H9 (cell line): ENCODE results near the gene MED9. TPM values are rescaled to one million over a fixed set of nuclear protein-coding genes. Genes with fewer than 3 reads are reported as not detected.

Experiments used
- DNase-seq: peaks from one replicate; pipeline ENCODE4 v3.0.0-alpha.2; 2017
- H2AFZ ChIP-seq: one replicate; pipeline ENCODE4 v1.6.1; 2013; ENCODE audit warnings: mild to moderate bottlenecking, low read length, control low read depth, moderate library complexity
- H2AK5ac ChIP-seq: 2 replicates; pipeline ENCODE4 v1.6.1; 2013; ENCODE audit warnings: low read length, control low read depth, mixed read lengths; ENCODE audit not compliant: insufficient read length
- H2BK120ac ChIP-seq: one replicate; pipeline ENCODE4 v1.6.1; 2013; ENCODE audit warnings: low read depth, mild to moderate bottlenecking, low read length, control low read depth, inconsistent platforms; ENCODE audit not compliant: poor library complexity, severe bottlenecking
- H2BK12ac ChIP-seq: 2 replicates; pipeline ENCODE4 v1.6.1; 2013; ENCODE audit warnings: low read length, control low read depth, mixed read lengths, low read depth; ENCODE audit not compliant: insufficient read length
- H2BK15ac ChIP-seq: 2 replicates; pipeline ENCODE4 v1.6.1; 2013; ENCODE audit warnings: low read depth, low read length, control low read depth
- H2BK20ac ChIP-seq: one replicate; pipeline ENCODE4 v1.6.1; 2013; ENCODE audit warnings: low read depth, mild to moderate bottlenecking, low read length, control low read depth, inconsistent platforms; ENCODE audit not compliant: poor library complexity, severe bottlenecking
- H2BK5ac ChIP-seq: 2 replicates; pipeline ENCODE4 v1.6.1; 2013; ENCODE audit warnings: low read length, control low read depth, mixed read lengths; ENCODE audit not compliant: insufficient read length
- H3K14ac ChIP-seq: 2 replicates; pipeline ENCODE4 v1.6.1; 2013; ENCODE audit warnings: low read length, control low read depth; ENCODE audit not compliant: insufficient read depth
- H3K18ac ChIP-seq: 2 replicates; pipeline ENCODE4 v1.6.1; 2013; ENCODE audit warnings: low read depth, mild to moderate bottlenecking, mixed read lengths, low read length, control low read depth; ENCODE audit not compliant: insufficient read length
- H3K23ac ChIP-seq: 2 replicates; pipeline ENCODE4 v1.6.1; 2013; ENCODE audit warnings: low read length, control low read depth, mixed read lengths, low read depth; ENCODE audit not compliant: insufficient read length
- H3K23me2 ChIP-seq: 2 replicates; pipeline ENCODE4 v1.6.1; 2013; ENCODE audit warnings: low read depth, mild to moderate bottlenecking, mixed read lengths, low read length, control low read depth; ENCODE audit not compliant: insufficient read length, poor library complexity, severe bottlenecking
- H3K27ac ChIP-seq: 2 replicates; pipeline ENCODE4 v1.5.1; 2013; ENCODE audit warnings: low read length, control low read depth, mixed read lengths, low read depth; ENCODE audit not compliant: insufficient read length
- H3K27me3 ChIP-seq: 2 replicates; pipeline ENCODE4 v1.6.1; 2013; ENCODE audit warnings: low read length, control low read depth, inconsistent platforms; ENCODE audit not compliant: insufficient read depth
- H3K4ac ChIP-seq: 2 replicates; pipeline ENCODE4 v1.6.1; 2013; ENCODE audit warnings: low read depth, mild to moderate bottlenecking, control low read depth, inconsistent platforms, low read length, moderate library complexity
- H3K4me1 ChIP-seq: 2 replicates; pipeline ENCODE4 v1.6.1; 2013; ENCODE audit warnings: low read length, control low read depth, inconsistent platforms; ENCODE audit not compliant: insufficient read depth
- H3K4me2 ChIP-seq: 2 replicates; pipeline ENCODE4 v1.6.1; 2013; ENCODE audit warnings: low read length, control low read depth, mixed read lengths; ENCODE audit not compliant: insufficient read length, insufficient read depth
- H3K56ac ChIP-seq: 2 replicates; pipeline ENCODE4 v1.6.1; 2013; ENCODE audit warnings: low read depth, mild to moderate bottlenecking, mixed read lengths, low read length, control low read depth; ENCODE audit not compliant: insufficient read length
- H3K79me1 ChIP-seq: 2 replicates; pipeline ENCODE4 v1.6.1; 2013; ENCODE audit warnings: low read depth, mild to moderate bottlenecking, moderate library complexity, low read length, control low read depth, inconsistent platforms; ENCODE audit not compliant: insufficient read depth, poor library complexity, severe bottlenecking
- H3K79me2 ChIP-seq: 2 replicates; pipeline ENCODE4 v1.6.1; 2013; ENCODE audit warnings: low read length, control low read depth, inconsistent platforms; ENCODE audit not compliant: insufficient read depth
- H3K9ac ChIP-seq: 2 replicates; pipeline ENCODE4 v1.6.1; 2013; ENCODE audit warnings: low read length, control low read depth, mixed read lengths; ENCODE audit not compliant: insufficient read length; ENCODE audit errors: extremely low read depth
- H3K9me3 ChIP-seq: one replicate; pipeline ENCODE4 v1.6.1; 2013; ENCODE audit warnings: low read depth, low read length, inconsistent platforms; ENCODE audit not compliant: control insufficient read depth
- H3T11ph ChIP-seq: one replicate; pipeline ENCODE4 v1.6.1; 2013; ENCODE audit warnings: mild to moderate bottlenecking, low read length, control low read depth, inconsistent platforms
- H4K20me1 ChIP-seq: one replicate; pipeline ENCODE4 v1.6.1; 2013; ENCODE audit not compliant: control insufficient read depth, insufficient read length, insufficient read depth
- H4K5ac ChIP-seq: 2 replicates; pipeline ENCODE4 v1.6.1; 2013; ENCODE audit warnings: low read depth, mild to moderate bottlenecking, mixed read lengths, low read length, control low read depth; ENCODE audit not compliant: insufficient read length
- H4K8ac ChIP-seq: replicated peaks from 2 replicates; pipeline ENCODE4 v1.6.1; 2013; ENCODE audit warnings: low read length, control low read depth, mixed read lengths, low read depth; ENCODE audit not compliant: insufficient read length
- H4K91ac ChIP-seq: 2 replicates; pipeline ENCODE4 v1.6.1; 2013; ENCODE audit warnings: low read depth, mild to moderate bottlenecking, moderate library complexity, mixed read lengths, low read length, control low read depth; ENCODE audit not compliant: insufficient read length
- H3K27ac Mint-ChIP-seq, 3 experiments: 2 replicates in 2 of 3; 3 replicates in 1 of 3; pipeline ENCODE4 v1.8.0; 2020 to 2021; ENCODE audit warnings: mixed read lengths in 3 of 3, mild to moderate bottlenecking in 1 of 3, moderate library complexity in 1 of 3
- H3K27me3 Mint-ChIP-seq: 2 replicates; pipeline ENCODE4 v1.8.0; 2021; ENCODE audit warnings: low read depth, mild to moderate bottlenecking, moderate library complexity, mixed read lengths
- H3K36me3 Mint-ChIP-seq, 3 experiments: 2 replicates in 2 of 3; 3 replicates in 1 of 3; pipeline ENCODE4 v1.8.0; 2020 to 2021; ENCODE audit warnings: low read depth in 3 of 3, mixed read lengths in 3 of 3; ENCODE audit not compliant: insufficient read depth in 1 of 3
- H3K4me1 Mint-ChIP-seq, 2 experiments: 2 replicates each; pipeline ENCODE4 v1.8.0; 2020; ENCODE audit warnings: mixed read lengths in 2 of 2
- H3K4me3 Mint-ChIP-seq, 2 experiments: 2 replicates in 1 of 2; 3 replicates in 1 of 2; pipeline ENCODE4 v1.8.0; 2020 to 2021; ENCODE audit warnings: mild to moderate bottlenecking in 2 of 2, mixed read lengths in 2 of 2, moderate library complexity in 1 of 2
- H3K9me3 Mint-ChIP-seq, 2 experiments: 2 replicates in 1 of 2; 3 replicates in 1 of 2; pipeline ENCODE4 v1.8.0; 2020; ENCODE audit warnings: mild to moderate bottlenecking in 2 of 2, mixed read lengths in 2 of 2, moderate library complexity in 1 of 2
- WGBS: extraction: QIAGEN DNeasy Blood & Tissue Kit; methylation state at CpG from one replicate; pipeline ENCODE4 v1.1.7; 2013; ENCODE audit warnings: missing lambda C conversion rate, low lambda C conversion rate, mixed read lengths; ENCODE audit not compliant: insufficient read length; ENCODE audit errors: extremely low coverage; 5-methylcytosine and 5-hydroxymethylcytosine counted together
- total RNA-seq: library from RNA; stranded (reverse); gene quantifications from 2 replicates; pipeline ENCODE4 v1.2.1, GENCODE V29; 2021
- TF ChIP-seq, protein P1 (sequence below): fragments of 200-600 bp; sonication (generic); conservative IDR thresholded peaks from 3 replicates; pipeline ENCODE4 v1.8.0; 2021; ENCODE audit warnings: antibody characterized with exemption, mild to moderate bottlenecking

Gene MED9
- total RNA-seq, 1 experiment from 2014 or later, result 20.0 TPM

DNA sequence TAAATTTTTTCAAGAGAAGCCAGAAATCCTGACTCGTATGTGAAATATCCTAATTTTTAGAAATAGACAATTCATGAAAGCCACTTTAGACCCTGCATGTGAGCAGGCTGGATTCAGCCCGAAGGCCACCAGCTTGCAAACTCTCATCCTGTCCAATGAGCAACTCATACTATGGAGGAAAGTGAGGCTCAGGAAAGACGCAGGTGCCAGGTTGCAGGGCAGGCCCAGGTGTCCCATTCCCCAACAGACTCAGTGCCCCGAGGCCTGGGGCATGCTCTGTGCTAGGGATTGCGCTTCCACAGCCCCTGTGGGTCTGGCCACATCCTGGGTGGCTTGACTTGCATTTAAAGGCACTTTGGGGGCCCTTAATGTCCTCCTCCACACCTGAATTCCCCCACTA, 36.1 kb downstream of the MED9 start:
- no peaks in the 10 kb centered on the region for H3K79me2 ChIP-seq
- no peak overlapping the region for H3K4me3 Mint-ChIP-seq
- H3K18ac ChIP-seq, result no peak overlapping the region
- no CpG with 5 or more reads among the region's 5 CpGs for WGBS
- no peak overlapping the region for H3K23ac ChIP-seq
- H2BK120ac ChIP-seq, result no peak overlapping the region
- H3K56ac ChIP-seq, result no peak overlapping the region
- peaks cover 4% of the 10 kb centered on the region; the same call in 1 of the 2 replicates for H3K4me1 ChIP-seq
- H3K9ac ChIP-seq, result no peak overlapping the region
- TF ChIP-seq, protein P1, sequence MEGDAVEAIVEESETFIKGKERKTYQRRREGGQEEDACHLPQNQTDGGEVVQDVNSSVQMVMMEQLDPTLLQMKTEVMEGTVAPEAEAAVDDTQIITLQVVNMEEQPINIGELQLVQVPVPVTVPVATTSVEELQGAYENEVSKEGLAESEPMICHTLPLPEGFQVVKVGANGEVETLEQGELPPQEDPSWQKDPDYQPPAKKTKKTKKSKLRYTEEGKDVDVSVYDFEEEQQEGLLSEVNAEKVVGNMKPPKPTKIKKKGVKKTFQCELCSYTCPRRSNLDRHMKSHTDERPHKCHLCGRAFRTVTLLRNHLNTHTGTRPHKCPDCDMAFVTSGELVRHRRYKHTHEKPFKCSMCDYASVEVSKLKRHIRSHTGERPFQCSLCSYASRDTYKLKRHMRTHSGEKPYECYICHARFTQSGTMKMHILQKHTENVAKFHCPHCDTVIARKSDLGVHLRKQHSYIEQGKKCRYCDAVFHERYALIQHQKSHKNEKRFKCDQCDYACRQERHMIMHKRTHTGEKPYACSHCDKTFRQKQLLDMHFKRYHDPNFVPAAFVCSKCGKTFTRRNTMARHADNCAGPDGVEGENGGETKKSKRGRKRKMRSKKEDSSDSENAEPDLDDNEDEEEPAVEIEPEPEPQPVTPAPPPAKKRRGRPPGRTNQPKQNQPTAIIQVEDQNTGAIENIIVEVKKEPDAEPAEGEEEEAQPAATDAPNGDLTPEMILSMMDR, result no peak
- no peak for DNase-seq
- no peak overlapping the region for H2BK15ac ChIP-seq
- no peak overlapping the region for H2AFZ ChIP-seq
- no peaks in the 10 kb centered on the region for H3K9me3 Mint-ChIP-seq
- no peak overlapping the region for H3T11ph ChIP-seq
- H2AK5ac ChIP-seq, result no peak overlapping the region
- no peak overlapping the region for H3K4ac ChIP-seq
- no peak overlapping the region for H4K91ac ChIP-seq
- H3K4me1 Mint-ChIP-seq, result peaks cover 26 to 30% of the 10 kb centered on the region in 2 experiments
- H4K5ac ChIP-seq, result no peak overlapping the region
- no peak overlapping the region for H3K27ac ChIP-seq
- H3K14ac ChIP-seq, result no peak overlapping the region
- no peak overlapping the region for H2BK5ac ChIP-seq
- H3K27me3 Mint-ChIP-seq, result no peaks in the 10 kb centered on the region
- no peak overlapping the region for H3K4me2 ChIP-seq
- no peaks in the 10 kb centered on the region for H3K27me3 ChIP-seq
- no peaks in the 10 kb centered on the region for H3K79me1 ChIP-seq
- no peak overlapping the region for H3K27ac Mint-ChIP-seq
- no peak overlapping the region for H2BK20ac ChIP-seq
- H4K8ac ChIP-seq, result no peak overlapping the region
- H3K23me2 ChIP-seq, result no peaks in the 10 kb centered on the region
- H4K20me1 ChIP-seq, result no peaks in the 10 kb centered on the region
- no peak overlapping the region for H2BK12ac ChIP-seq
- no peaks in the 10 kb centered on the region for H3K9me3 ChIP-seq
- no peaks in the 10 kb centered on the region; a peak in 2 of 7 replicates for H3K36me3 Mint-ChIP-seq
